OCI-M1 (cell line): ENCODE measurements around the gene ADAM12.

ENCODE experiments used
- DNase-seq: peaks from one replicate; lab custom pipeline; 2025; lab: John Stamatoyannopoulos, UW

Gene ADAM12

GRCh38 chr10:126114884-126115555, 273.3 kb downstream of the ADAM12 start:
- no peak for DNase-seq

GRCh38 chr10:126111516-126111915, 276.8 kb downstream of the ADAM12 start:
- DNase-seq, result peak; percentile 65

GRCh38 chr10:126110489-126111180, 277.6 kb downstream of the ADAM12 start:
- peak; percentile 46 for DNase-seq

- no peak for DNase-seq
Measured at GRCh38 chr10:126109893-126110292, 278.4 kb downstream of the ADAM12 start.

GRCh38 chr10:126108693-126109092, 279.6 kb downstream of the ADAM12 start:
- DNase-seq, result no peak

- peak; percentile 70 for DNase-seq
Measured at GRCh38 chr10:126104767-126105166, 283.5 kb downstream of the ADAM12 start.

GRCh38 chr10:126102636-126103035, 285.6 kb downstream of the ADAM12 start:
- no peak for DNase-seq

GRCh38 chr10:126101736-126102135, 286.5 kb downstream of the ADAM12 start:
- peak; percentile 79 for DNase-seq

GRCh38 chr10:126101325-126101724, 287.0 kb downstream of the ADAM12 start:
- DNase-seq, result no peak

GRCh38 chr10:126099366-126099765, 288.9 kb downstream of the ADAM12 start:
- DNase-seq, result no peak

GRCh38 chr10:126098226-126098581, 290.1 kb downstream of the ADAM12 start:
- DNase-seq, result peak; percentile 72

- peak; percentile 51 for DNase-seq
Measured at GRCh38 chr10:126097558-126098225, 290.6 kb downstream of the ADAM12 start.

- no peak for DNase-seq
Measured at GRCh38 chr10:126094537-126094936, 293.7 kb downstream of the ADAM12 start.

- DNase-seq, result no peak
Measured at GRCh38 chr10:126092366-126093215, 295.7 kb downstream of the ADAM12 start.

GRCh38 chr10:126090911-126091728, 297.2 kb downstream of the ADAM12 start:
- no peak for DNase-seq

- no peak for DNase-seq
Measured at GRCh38 chr10:126090443-126090842, 297.8 kb downstream of the ADAM12 start.

GRCh38 chr10:126087796-126088505, 300.3 kb downstream of the ADAM12 start:
- no peak for DNase-seq

GRCh38 chr10:126087153-126087680, 301.1 kb downstream of the ADAM12 start:
- no peak for DNase-seq

- no peak for DNase-seq
Measured at GRCh38 chr10:126085806-126086205, 302.5 kb downstream of the ADAM12 start.

GRCh38 chr10:126084369-126084768, 303.9 kb downstream of the ADAM12 start:
- DNase-seq, result no peak
